K562 (cell line): ENCODE results near the gene RBM28. TPM values are rescaled to one million over a fixed set of nuclear protein-coding genes. Genes with fewer than 3 reads are reported as not detected.

Experiments
- CXXC5 ChIP-seq: fragments of 250-450 bp; sonication (Bioruptor Pico); IDR thresholded peaks from 2 replicates; pipeline ENCODE4 v1.8.0; 2022; ENCODE audit warnings: inconsistent platforms, mild to moderate bottlenecking, moderate library complexity
- LEF1 ChIP-seq: fragments of 450-650 bp; IDR thresholded peaks from 2 replicates; pipeline ENCODE4 v1.6.1; 2016; ENCODE audit warnings: mild to moderate bottlenecking
- OTX1 ChIP-seq: fragments of 450-650 bp; formaldehyde crosslinking; IDR thresholded peaks from 2 replicates; pipeline ENCODE4 v1.4.0; 2022; ENCODE audit warnings: mild to moderate bottlenecking
- TAF9B ChIP-seq: fragments of 450-650 bp; IDR thresholded peaks from 2 replicates; pipeline ENCODE4 v1.6.1; 2018; ENCODE audit warnings: mild to moderate bottlenecking; ENCODE audit not compliant: partially characterized antibody
- TEAD2 ChIP-seq: fragments of 450-650 bp; IDR thresholded peaks from 2 replicates; pipeline ENCODE4 v1.6.1; 2016; ENCODE audit warnings: missing genetic modification characterization, control low read depth, missing compliant biosample characterization
- ZBTB7A ChIP-seq: IDR thresholded peaks from 2 replicates; pipeline ENCODE4 v1.6.1; 2011; ENCODE audit warnings: low read depth, mild to moderate bottlenecking, low read length, moderate library complexity, borderline replicate concordance; ENCODE audit not compliant: control insufficient read depth
- ZNF384 ChIP-seq: IDR thresholded peaks from 2 replicates; pipeline ENCODE4 v1.6.1; 2012; ENCODE audit warnings: low read depth, low read length, improper control_type of control experiment
- ZNF583 ChIP-seq: fragments of 250-450 bp; sonication (Bioruptor Pico); IDR thresholded peaks from 2 replicates; pipeline ENCODE4 v1.4.0; 2020
- polyA plus RNA-seq, 8 experiments: library from polyadenylated mRNA; depleted of rRNA in 4 of 8; stranded (reverse) in 5 of 8; unstranded in 3 of 8; fragments of >200 nt; fragmentation: Nextera tagmentation in 2 of 8; fragmentation: Illumina TruSeq in 1 of 8; extraction: Ambion mirVana in 2 of 8; extraction: Trizol in 1 of 8; gene quantifications; 2 replicates each; pipeline versions ENCODE4 v1.2.1 to v1.2.3, GENCODE V29; 2011 to 2014; ENCODE audit warnings: inconsistent platforms in 1 of 8, missing spikeins in 1 of 8
- total RNA-seq, 7 experiments: library from RNA; depleted of rRNA in 6 of 7; stranded (reverse); fragments of >200 nt in 6 of 7; fragmentation: Illumina TruSeq in 2 of 7; extraction: Trizol in 2 of 7; gene quantifications; 2 replicates each; pipeline versions ENCODE4 v1.2.1 to v1.2.3, GENCODE V29; 2011 to 2021; ENCODE audit warnings: low replicate concordance in 1 of 7
- TF ChIP-seq, protein P1 (sequence below), 2 experiments: fragments of 450-650 bp; formaldehyde crosslinking in 1 of 2; IDR thresholded peaks; 2 replicates each; pipeline versions ENCODE4 v1.4.0 to v1.6.1; 2014 to 2020; ENCODE audit warnings: mild to moderate bottlenecking in 2 of 2, borderline replicate concordance in 1 of 2, low read depth in 1 of 2
- TF ChIP-seq, protein P2 (sequence below): fragments of 450-650 bp; IDR thresholded peaks from 2 replicates; pipeline ENCODE4 v1.6.1; 2017; ENCODE audit warnings: mild to moderate bottlenecking, moderate library complexity

RBM28 gene
- total and polyA plus RNA-seq, 9 of the 15 experiments (the other 6 are each of a cell fraction or from before 2014, with no cell fraction given): 65.8 to 213 (median 138) TPM

DNA sequence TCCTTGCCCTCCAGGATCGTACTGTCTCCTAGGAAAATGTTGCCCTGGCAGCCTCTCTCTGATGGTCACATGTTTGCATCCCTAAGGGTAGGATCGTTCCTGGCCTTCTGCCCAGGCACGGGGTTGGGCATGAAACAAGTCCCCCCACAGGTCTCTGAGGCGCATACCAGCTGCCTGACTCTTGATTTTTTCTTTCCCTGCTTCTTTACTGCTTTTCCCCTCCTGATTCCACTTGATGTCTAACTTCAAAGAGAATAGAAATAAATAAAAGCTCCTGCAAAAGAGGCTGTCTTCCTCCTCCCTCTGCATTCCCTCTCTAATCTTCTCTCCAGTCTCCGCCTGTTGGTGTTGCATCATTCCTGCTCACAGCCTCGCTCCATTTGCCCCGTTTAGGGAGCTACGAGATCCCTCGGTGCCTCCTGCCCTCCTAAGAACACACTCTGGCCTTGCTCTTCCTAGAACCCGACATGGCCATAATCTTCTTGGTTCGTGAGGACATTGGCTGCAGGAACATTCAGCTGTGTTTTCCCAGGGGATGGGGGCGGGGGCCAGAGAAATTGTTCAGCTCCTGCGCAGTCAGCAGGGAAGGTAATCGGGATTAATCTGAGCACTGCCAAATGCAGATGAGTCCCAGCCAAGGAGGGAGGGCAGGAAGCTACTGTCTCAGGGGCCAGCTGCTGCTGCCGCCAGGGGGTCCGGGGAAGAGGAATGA, 76.7 kb downstream of the RBM28 start (continued):
- TF ChIP-seq, protein P1, sequence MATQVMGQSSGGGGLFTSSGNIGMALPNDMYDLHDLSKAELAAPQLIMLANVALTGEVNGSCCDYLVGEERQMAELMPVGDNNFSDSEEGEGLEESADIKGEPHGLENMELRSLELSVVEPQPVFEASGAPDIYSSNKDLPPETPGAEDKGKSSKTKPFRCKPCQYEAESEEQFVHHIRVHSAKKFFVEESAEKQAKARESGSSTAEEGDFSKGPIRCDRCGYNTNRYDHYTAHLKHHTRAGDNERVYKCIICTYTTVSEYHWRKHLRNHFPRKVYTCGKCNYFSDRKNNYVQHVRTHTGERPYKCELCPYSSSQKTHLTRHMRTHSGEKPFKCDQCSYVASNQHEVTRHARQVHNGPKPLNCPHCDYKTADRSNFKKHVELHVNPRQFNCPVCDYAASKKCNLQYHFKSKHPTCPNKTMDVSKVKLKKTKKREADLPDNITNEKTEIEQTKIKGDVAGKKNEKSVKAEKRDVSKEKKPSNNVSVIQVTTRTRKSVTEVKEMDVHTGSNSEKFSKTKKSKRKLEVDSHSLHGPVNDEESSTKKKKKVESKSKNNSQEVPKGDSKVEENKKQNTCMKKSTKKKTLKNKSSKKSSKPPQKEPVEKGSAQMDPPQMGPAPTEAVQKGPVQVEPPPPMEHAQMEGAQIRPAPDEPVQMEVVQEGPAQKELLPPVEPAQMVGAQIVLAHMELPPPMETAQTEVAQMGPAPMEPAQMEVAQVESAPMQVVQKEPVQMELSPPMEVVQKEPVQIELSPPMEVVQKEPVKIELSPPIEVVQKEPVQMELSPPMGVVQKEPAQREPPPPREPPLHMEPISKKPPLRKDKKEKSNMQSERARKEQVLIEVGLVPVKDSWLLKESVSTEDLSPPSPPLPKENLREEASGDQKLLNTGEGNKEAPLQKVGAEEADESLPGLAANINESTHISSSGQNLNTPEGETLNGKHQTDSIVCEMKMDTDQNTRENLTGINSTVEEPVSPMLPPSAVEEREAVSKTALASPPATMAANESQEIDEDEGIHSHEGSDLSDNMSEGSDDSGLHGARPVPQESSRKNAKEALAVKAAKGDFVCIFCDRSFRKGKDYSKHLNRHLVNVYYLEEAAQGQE (IDR thresholded peaks at IDR 0.05; ENCODE audit: borderline replicate concordance): peak; percentile 58
- TF ChIP-seq, protein P1 (CRISPR knock-in tag; IDR thresholded peaks at IDR 0.05; ENCODE audit: low read depth): peak; percentile 21; the same call in 1 of the 2 replicates
- TF ChIP-seq TEAD2: 0 out of 2 replicates have a peak, but pooled peaks have one; percentile 12
- no peak for TF ChIP-seq ZBTB7A
- no peak for TF ChIP-seq ZNF384
- TF ChIP-seq, protein P2, sequence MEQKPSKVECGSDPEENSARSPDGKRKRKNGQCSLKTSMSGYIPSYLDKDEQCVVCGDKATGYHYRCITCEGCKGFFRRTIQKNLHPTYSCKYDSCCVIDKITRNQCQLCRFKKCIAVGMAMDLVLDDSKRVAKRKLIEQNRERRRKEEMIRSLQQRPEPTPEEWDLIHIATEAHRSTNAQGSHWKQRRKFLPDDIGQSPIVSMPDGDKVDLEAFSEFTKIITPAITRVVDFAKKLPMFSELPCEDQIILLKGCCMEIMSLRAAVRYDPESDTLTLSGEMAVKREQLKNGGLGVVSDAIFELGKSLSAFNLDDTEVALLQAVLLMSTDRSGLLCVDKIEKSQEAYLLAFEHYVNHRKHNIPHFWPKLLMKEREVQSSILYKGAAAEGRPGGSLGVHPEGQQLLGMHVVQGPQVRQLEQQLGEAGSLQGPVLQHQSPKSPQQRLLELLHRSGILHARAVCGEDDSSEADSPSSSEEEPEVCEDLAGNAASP: no peak
- TF ChIP-seq CXXC5: peak; percentile 73
- TF ChIP-seq OTX1 (CRISPR knock-in tag): peak; percentile 83
- TF ChIP-seq TAF9B: no peak
- TF ChIP-seq ZNF583 (CRISPR knock-in tag): peak; percentile 19; the same call in 1 of the 2 replicates
- peak; percentile 71; the same call in 1 of the 2 replicates for TF ChIP-seq LEF1
